Measurements from ENCODE around the gene MNDA. TPM values are rescaled to one million over a fixed set of nuclear protein-coding genes. Genes with fewer than 3 reads are reported as not detected.
A peak's percentile ranks its signal among the peaks of the same experiment; 100 is the strongest.
"Not testable (repeated sequence)": the region's sequence is repeated elsewhere in the genome, so short reads cannot be mapped to it uniquely, and the experiment has no call there.

MNDA gene
- total RNA-seq, 2 donors from 2014 or later: not detected

DNA sequence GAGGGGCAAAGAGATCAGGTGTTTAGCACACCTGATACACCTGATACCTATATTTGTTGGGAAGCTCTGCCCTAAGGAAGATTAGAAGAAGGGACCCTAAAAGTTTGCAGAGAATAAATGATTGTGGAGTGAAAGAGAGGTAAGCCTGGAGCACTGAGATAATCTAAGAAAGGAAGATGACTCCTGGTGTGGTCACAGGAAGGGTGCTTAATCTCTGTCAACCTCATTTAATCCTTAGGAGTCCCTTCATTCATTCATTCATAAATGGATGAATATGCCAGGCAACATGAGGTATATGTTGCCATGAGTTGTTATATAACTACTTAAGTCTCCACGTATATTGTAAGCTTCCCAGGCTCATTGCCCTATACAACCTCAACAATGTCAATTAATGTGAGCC is 16.2 kb upstream of the MNDA start:
- ATAC-seq: no peak

GRCh38 chr1:158818560-158818959 is 12.6 kb upstream of the MNDA start:
- Mint-ChIP-seq H3K27ac (peak overlapping the region; percentile 64 to 71), H3K9me3 (no peaks in the 10 kb centered on the region), H3K4me3 (peak overlapping the region; percentile 48), H3K27me3 (no peaks in the 10 kb centered on the region), H3K4me1 (ENCODE audit: low read depth in 2 of 2) (peaks cover 16 to 19% of the 10 kb centered on the region in 2 donors), H3K36me3 (no peaks in the 10 kb centered on the region)
- no peak for ATAC-seq
- DNase-seq (ENCODE audit: low spot score): no peak

More for the DNA sequence above, 16.2 kb upstream of the MNDA start:
- H3K27ac Mint-ChIP-seq: no peak overlapping the region
- H3K4me3 Mint-ChIP-seq: no peak overlapping the region
- H3K36me3 Mint-ChIP-seq: no peaks in the 10 kb centered on the region
- no peaks in the 10 kb centered on the region for H3K9me3 Mint-ChIP-seq
- peaks cover 23 to 28% of the 10 kb centered on the region in 2 donors for H3K4me1 Mint-ChIP-seq (ENCODE audit: low read depth in 2 of 2)
- H3K27me3 Mint-ChIP-seq: no peaks in the 10 kb centered on the region
- DNase-seq (ENCODE audit: low spot score): no peak

GRCh38 chr1:158818975-158819431 is 12.1 kb upstream of the MNDA start:
- Mint-ChIP-seq H3K27me3 (no peaks in the 10 kb centered on the region), H3K4me1 (ENCODE audit: low read depth in 2 of 2) (peaks cover 16 to 19% of the 10 kb centered on the region in 2 donors), H3K27ac (peak overlapping the region; percentile 64 to 71), H3K36me3 (no peaks in the 10 kb centered on the region), H3K9me3 (no peaks in the 10 kb centered on the region), H3K4me3 (peak overlapping the region; percentile 48)
- no peak for DNase-seq (ENCODE audit: low spot score)
- ATAC-seq: peak in 1 of 2 donors; percentile 8

DNA sequence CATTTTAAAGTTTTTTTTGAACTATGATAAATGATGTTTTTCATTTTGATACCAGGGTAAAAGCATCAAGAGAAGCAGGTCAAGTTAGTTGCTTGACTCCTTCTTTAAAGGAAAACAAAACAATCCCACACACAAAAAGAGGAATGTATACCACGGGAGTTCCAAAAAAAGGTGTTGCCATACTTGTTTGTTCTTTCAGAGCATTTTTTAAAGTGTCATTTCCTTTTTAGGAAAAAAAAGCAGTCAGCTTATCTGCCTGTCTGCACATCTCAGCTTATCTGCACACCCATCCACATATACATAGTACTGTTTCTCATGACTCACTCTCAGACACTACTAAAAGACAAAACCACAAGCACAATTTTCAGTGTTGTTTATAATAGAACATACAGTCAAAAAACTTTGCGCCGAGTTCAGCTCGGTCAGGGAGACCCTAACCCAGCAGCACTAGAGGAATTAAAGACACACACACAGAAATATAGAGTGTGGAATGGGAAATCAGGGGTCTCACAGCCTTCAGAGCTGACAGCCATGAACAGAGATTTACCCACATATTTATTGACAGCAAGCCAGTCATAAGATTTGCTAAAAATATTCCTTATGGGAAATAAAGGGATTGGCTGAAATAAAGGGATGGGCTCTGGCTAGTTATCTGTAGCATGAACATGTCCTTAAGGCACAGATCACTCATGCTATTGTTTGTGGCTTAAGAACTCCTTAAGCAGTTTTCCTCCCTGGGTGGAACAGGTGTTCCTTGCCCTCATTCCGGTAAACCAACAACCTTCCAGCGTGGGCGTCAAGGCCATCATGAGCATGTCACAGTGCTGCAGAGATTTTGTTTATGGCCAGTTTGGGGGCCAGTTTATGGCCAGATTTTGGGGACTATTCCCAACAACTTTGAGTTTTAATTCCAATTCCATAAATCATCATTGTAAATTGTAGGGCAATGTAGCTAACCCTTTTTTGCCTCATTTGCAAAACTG is 11.4 kb upstream of the MNDA start:
- Mint-ChIP-seq H3K27me3 (no peaks in the 10 kb centered on the region), H3K4me3 (peak overlapping the region; percentile 48), H3K9me3 (no peaks in the 10 kb centered on the region), H3K27ac (peak overlapping the region; percentile 64 to 71), H3K36me3 (no peaks in the 10 kb centered on the region), H3K4me1 (ENCODE audit: low read depth in 2 of 2) (peaks cover 16 to 19% of the 10 kb centered on the region in 2 donors)
- no peak for DNase-seq (ENCODE audit: low spot score)
- ATAC-seq: peak; percentile 69 to 96

DNA sequence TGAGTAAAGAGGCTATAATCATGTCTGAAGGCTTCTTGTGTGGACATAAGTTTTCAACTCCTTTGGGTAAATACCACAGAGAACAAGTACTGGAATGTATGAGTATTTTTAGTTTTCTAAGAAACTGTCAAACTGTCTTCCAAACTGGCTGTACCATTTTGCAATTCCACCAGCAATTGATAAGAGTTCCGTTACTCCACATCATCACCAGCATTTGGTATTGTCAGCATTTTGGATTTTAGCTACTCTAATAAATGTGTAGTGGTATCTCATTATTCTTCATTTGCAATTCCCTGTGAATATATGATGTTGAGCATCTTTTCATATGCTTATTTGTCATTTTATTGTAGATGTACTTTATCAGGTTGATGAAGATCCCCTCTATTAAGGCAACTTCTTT is 9.4 kb upstream of the MNDA start:
- no peak overlapping the region for H3K4me3 Mint-ChIP-seq
- no peaks in the 10 kb centered on the region for H3K9me3 Mint-ChIP-seq
- H3K36me3 Mint-ChIP-seq: peaks cover 4% of the 10 kb centered on the region
- no peak overlapping the region for H3K27ac Mint-ChIP-seq
- no peaks in the 10 kb centered on the region for H3K27me3 Mint-ChIP-seq
- ATAC-seq (no peak), DNase-seq (ENCODE audit: low spot score) (no peak)
- peaks cover 16 to 19% of the 10 kb centered on the region in 2 donors for H3K4me1 Mint-ChIP-seq (ENCODE audit: low read depth in 2 of 2)

DNA sequence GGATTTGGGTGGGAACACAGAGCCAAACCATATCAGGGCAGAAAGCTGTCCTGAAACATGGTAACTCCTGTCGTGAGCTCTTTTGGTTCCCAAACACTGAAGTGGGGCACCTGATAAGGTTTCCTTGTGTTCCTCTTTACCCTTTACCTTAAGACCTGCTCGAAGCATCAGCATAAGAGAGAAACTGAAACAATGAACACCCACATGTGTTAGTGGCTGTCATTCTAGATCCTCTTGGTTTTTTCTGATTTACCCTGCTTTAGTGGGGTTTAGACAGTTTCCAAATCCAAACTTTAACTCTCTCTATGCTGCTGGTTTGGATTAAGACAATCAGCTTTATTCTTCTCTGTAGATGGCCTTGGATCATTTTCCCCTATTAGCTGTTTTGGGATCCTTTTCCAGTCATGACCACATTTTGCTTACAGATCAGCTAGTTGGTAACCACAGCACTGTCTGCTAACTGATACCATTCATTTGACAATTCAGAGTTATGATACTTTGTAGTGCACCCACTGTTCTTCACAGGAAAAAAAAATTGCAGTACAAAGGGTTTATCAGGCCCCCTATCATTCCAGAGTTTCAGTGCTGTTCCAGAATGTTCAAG is 975 bp upstream of the MNDA start:
- ATAC-seq: no peak
- H3K4me1 Mint-ChIP-seq (ENCODE audit: low read depth in 2 of 2): peaks cover 7 to 10% of the 10 kb centered on the region in 2 donors
- peaks cover 20% of the 10 kb centered on the region for H3K36me3 Mint-ChIP-seq
- no peaks in the 10 kb centered on the region for H3K27me3 Mint-ChIP-seq
- H3K27ac Mint-ChIP-seq: peak overlapping the region in 1 of 2 donors; percentile 14
- H3K4me3 Mint-ChIP-seq: peak overlapping the region; percentile 5
- DNase-seq (ENCODE audit: low spot score): no peak
- H3K9me3 Mint-ChIP-seq: peaks cover 9% of the 10 kb centered on the region

- no peak for ATAC-seq
- no peak for DNase-seq (ENCODE audit: low spot score)
- Mint-ChIP-seq H3K27ac (no peak overlapping the region), H3K4me3 (no peak overlapping the region), H3K9me3 (peaks cover 9% of the 10 kb centered on the region), H3K4me1 (ENCODE audit: low read depth in 2 of 2) (peaks cover 7 to 10% of the 10 kb centered on the region in 2 donors), H3K36me3 (peaks cover 9% of the 10 kb centered on the region), H3K27me3 (no peaks in the 10 kb centered on the region)
Observed at GRCh38 chr1:158833264-158833663, 2.1 kb downstream of the MNDA start.

- Mint-ChIP-seq H3K36me3 (peaks cover 12% of the 10 kb centered on the region), H3K27ac (no peak overlapping the region), H3K4me1 (ENCODE audit: low read depth in 2 of 2) (no peaks in the 10 kb centered on the region), H3K9me3 (peaks cover 3% of the 10 kb centered on the region), H3K4me3 (no peak overlapping the region), H3K27me3 (no peaks in the 10 kb centered on the region)
- DNase-seq (ENCODE audit: low spot score) (no peak), ATAC-seq (no peak)
Observed at GRCh38 chr1:158836038-158836437, 4.9 kb downstream of the MNDA start.

GRCh38 chr1:158838660-158839059 is 7.5 kb downstream of the MNDA start:
- DNase-seq (ENCODE audit: low spot score) (no peak), ATAC-seq (no peak)
- Mint-ChIP-seq H3K4me3 (no peak overlapping the region), H3K4me1 (ENCODE audit: low read depth in 2 of 2) (no peaks in the 10 kb centered on the region), H3K27ac (no peak overlapping the region), H3K36me3 (peaks cover 12% of the 10 kb centered on the region), H3K27me3 (no peaks in the 10 kb centered on the region), H3K9me3 (peaks cover 3% of the 10 kb centered on the region)

GRCh38 chr1:158839566-158839965 is 8.4 kb downstream of the MNDA start:
- ATAC-seq (no peak), DNase-seq (ENCODE audit: low spot score) (no peak)
- Mint-ChIP-seq H3K4me1 (ENCODE audit: low read depth in 2 of 2) (no peaks in the 10 kb centered on the region), H3K9me3 (peaks cover 3% of the 10 kb centered on the region), H3K4me3 (no peak overlapping the region), H3K36me3 (peaks cover 12% of the 10 kb centered on the region), H3K27ac (no peak overlapping the region), H3K27me3 (no peaks in the 10 kb centered on the region)

GRCh38 chr1:158840236-158840635 is 9.1 kb downstream of the MNDA start:
- peaks cover 3% of the 10 kb centered on the region for H3K9me3 Mint-ChIP-seq
- H3K4me3 Mint-ChIP-seq: no peak overlapping the region
- no peaks in the 10 kb centered on the region for H3K4me1 Mint-ChIP-seq (ENCODE audit: low read depth in 2 of 2)
- no peak for ATAC-seq
- no peak for DNase-seq (ENCODE audit: low spot score)
- peaks cover 12% of the 10 kb centered on the region for H3K36me3 Mint-ChIP-seq
- no peaks in the 10 kb centered on the region for H3K27me3 Mint-ChIP-seq
- no peak overlapping the region for H3K27ac Mint-ChIP-seq

- Mint-ChIP-seq H3K27ac (no peak overlapping the region), H3K9me3 (peaks cover 8% of the 10 kb centered on the region), H3K4me1 (ENCODE audit: low read depth in 2 of 2) (no peaks in the 10 kb centered on the region), H3K36me3 (peaks cover 16% of the 10 kb centered on the region), H3K4me3 (no peak overlapping the region), H3K27me3 (no peaks in the 10 kb centered on the region)
- ATAC-seq (no peak), DNase-seq (ENCODE audit: low spot score) (no peak)
Observed at GRCh38 chr1:158864595-158864994, 33.4 kb downstream of the MNDA start.

DNA sequence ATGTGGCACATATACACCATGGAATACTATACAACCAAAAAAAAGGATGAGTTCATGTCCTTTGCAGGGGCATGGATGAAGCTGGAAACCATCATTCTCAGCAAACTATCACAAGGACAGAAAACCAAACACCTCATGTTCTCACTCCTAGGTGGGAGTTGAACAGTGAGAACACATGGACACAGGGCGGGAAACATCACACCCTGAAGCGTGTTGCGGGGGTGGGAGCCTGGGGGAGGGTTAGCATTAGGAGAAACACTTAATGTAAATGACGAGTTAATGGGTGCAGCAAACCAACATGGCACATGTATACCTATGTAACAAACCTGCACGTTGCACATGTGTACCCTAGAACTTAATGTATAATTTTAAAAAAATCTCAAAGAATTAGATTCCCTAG is 39.3 kb downstream of the MNDA start:
- not testable (repeated sequence) for H3K4me1 Mint-ChIP-seq (ENCODE audit: low read depth in 2 of 2); H3K4me3 Mint-ChIP-seq; H3K27ac Mint-ChIP-seq; ATAC-seq; H3K36me3 Mint-ChIP-seq; H3K27me3 Mint-ChIP-seq; H3K9me3 Mint-ChIP-seq; DNase-seq (ENCODE audit: low spot score)

DNA sequence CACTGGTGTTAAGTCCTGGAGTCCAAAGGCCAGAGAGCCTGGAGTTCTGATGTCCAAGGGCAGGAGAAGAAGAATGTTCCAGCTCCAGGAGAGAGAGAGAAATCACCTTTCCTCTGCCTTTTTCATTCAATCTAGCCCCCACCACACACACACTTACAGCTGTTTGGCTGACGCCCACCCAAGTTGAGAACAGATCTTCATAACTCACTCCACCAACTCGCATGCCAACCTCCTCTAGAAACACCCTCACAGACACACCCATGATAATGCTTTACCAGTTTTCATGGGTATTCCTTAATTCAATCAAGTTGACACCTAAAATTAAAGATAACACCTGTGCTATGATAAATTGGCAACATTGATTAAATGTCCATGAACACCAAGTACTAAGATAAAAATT is 42.0 kb downstream of the MNDA start:
- DNase-seq (ENCODE audit: low spot score) (no peak), ATAC-seq (no peak)
- Mint-ChIP-seq H3K4me3 (no peak overlapping the region), H3K36me3 (no peaks in the 10 kb centered on the region), H3K4me1 (ENCODE audit: low read depth in 2 of 2) (no peaks in the 10 kb centered on the region), H3K27ac (no peak overlapping the region), H3K9me3 (no peaks in the 10 kb centered on the region), H3K27me3 (no peaks in the 10 kb centered on the region)

Data from natural killer cell treated with Interleukin-12 subunit alpha and Interleukin-12 subunit beta and Interleukin-15 and Interleukin-18, amount 100 ng/mL, for 72 hours (primary cell).